ENCODE data around the gene RAB11A. TPM values are rescaled to one million over a fixed set of nuclear protein-coding genes. Genes with fewer than 3 reads are reported as not detected.

The RAB11A gene
- total RNA-seq, 3 donors from 2014 or later: 108 to 156 (median 147) TPM

DNA sequence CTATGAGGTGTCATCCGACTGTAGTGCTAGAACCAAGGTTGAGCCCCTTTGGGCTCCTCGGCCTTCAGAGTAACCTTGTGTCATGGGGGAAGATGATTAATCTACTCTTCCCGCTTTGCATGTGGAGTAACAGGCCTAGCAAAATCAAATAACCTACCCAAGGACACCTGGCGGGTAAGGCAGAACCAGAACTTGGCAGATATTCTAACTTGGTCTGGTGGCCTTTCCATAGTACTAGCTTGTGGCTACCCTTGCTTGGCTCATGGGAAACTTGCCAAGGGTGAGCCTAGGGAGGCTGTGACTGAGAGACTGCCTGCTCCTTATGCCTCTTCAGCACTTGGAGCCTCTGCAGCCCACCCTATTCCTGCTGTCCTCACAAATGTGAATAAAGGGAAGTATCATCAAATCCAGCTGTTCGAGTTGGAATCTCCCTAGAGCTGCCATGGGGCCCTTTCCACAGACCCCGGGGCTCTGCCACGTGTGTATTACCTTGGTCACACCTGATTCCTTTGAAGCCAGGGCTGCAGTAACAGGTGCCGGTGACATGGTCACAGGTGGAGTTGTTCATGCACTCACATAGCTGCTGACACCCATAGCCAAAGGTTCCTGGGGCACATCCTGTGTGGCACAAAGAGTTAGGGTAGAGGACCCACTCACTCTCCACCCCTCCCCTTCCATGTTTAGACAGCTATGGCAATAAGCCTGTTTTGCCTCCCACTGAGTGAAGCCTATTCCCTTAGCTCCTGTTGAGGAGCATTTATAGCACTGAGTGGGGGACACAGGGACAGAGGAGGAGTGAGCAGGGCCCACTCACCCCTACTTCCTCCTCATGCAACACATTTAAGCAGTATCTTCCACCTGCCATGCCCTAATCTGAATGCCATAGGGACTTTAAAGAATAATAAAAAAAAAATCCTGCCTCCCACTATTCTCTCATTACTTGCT, 46.0 kb downstream of the RAB11A start:
- Histone ChIP-seq H3K9me3 (no peaks in the 10 kb centered on the region), H3K4me1 (no peaks in the 10 kb centered on the region), H3K36me3 (no peaks in the 10 kb centered on the region), H3K27me3 (no peaks in the 10 kb centered on the region), H3K27ac (no peak overlapping the region), H3K4me3 (no peak overlapping the region)
- no peak for DNase-seq (ENCODE audit: low spot score in 2 of 2)
- TF ChIP-seq POLR2AphosphoS5 (IDR thresholded peaks at IDR 0.05) (no peak), POLR2A (IDR thresholded peaks at IDR 0.05) (no peak)
- TF ChIP-seq, protein P1, sequence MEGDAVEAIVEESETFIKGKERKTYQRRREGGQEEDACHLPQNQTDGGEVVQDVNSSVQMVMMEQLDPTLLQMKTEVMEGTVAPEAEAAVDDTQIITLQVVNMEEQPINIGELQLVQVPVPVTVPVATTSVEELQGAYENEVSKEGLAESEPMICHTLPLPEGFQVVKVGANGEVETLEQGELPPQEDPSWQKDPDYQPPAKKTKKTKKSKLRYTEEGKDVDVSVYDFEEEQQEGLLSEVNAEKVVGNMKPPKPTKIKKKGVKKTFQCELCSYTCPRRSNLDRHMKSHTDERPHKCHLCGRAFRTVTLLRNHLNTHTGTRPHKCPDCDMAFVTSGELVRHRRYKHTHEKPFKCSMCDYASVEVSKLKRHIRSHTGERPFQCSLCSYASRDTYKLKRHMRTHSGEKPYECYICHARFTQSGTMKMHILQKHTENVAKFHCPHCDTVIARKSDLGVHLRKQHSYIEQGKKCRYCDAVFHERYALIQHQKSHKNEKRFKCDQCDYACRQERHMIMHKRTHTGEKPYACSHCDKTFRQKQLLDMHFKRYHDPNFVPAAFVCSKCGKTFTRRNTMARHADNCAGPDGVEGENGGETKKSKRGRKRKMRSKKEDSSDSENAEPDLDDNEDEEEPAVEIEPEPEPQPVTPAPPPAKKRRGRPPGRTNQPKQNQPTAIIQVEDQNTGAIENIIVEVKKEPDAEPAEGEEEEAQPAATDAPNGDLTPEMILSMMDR (IDR thresholded peaks at IDR 0.05): no peak
- intact Hi-C loops (cut with DNase I; ENCODE audit: low total_unique reads): no loop called here

DNA sequence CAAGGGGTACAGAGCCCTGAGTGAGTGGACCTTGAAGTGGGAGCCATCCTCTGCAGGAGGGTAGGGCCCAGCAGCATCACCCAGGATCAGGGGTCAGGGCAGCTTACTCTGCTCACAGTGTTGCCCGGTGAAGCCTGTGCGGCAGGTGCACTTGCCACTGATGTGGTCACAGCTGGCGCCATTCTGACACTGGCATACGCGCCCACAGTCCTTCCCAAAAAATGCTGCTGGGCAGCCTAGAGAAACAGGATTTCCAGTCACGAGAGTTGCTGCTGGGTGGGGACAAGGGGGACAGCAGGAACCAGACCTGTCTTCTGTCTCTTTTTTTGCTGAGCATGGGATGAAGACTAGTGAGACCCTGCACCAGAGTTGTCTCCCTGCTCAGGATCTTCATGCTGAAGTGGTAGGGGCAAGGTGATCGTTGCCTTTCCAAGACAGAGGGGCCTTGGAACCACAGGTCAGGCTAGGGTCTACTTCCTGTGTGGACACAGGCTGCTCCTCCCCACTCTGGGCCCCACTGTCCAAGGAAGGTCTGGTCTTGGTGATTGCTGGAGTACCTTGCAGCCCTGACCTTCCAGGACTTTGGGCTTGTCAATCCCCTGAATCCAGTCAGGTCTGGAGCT, 46.9 kb downstream of the RAB11A start:
- TF ChIP-seq POLR2AphosphoS5 (IDR thresholded peaks at IDR 0.05): no peak
- TF ChIP-seq, protein P1 (IDR thresholded peaks at IDR 0.05): no peak
- no peak for TF ChIP-seq POLR2A (IDR thresholded peaks at IDR 0.05)
- Histone ChIP-seq H3K9me3 (no peaks in the 10 kb centered on the region), H3K4me3 (no peak overlapping the region), H3K36me3 (no peaks in the 10 kb centered on the region), H3K27me3 (no peaks in the 10 kb centered on the region), H3K27ac (no peak overlapping the region), H3K4me1 (no peaks in the 10 kb centered on the region)
- intact Hi-C loops (cut with DNase I; ENCODE audit: low total_unique reads): no loop called here
- DNase-seq (ENCODE audit: low spot score in 2 of 2): no peak

DNA sequence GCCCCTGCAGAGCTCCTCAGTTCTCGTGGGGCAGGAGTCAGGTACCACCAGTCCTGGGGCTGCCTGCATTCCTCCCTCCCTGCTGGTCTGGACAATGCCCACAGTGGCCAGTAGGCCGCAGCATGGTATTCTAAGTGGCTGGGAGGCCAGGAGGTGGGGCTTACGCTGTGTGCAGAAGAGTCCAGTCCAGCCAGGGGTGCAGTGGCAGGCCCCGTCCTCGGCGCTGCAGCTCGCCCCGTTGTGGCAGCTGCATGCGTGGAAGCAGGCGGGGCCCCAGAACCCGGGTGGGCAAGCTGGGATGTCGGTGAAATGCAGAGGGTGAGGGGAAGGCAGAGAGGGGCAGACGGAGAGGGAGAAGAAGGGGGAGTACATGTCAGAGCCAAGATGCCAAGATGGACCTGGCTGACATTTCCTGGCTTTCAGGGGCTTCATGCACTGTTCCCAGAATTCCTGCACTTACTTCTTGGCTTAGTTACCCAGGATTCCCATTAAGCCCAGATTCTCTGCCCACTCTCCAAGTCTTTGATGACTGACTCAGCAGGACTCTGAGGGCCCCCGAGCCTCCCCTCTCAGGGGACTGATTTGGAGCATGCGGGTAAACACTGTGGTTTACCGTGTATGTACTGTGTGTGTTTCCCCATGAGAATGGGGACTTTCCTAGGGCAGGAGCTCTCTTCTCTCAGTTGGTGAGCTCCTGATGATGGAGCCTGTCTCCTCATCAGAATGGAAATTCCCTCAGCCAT, 47.5 kb downstream of the RAB11A start:
- TF ChIP-seq, protein P1 (IDR thresholded peaks at IDR 0.05): peak in 2 of 3 donors; percentile 48 to 52
- TF ChIP-seq POLR2A (IDR thresholded peaks at IDR 0.05): no peak
- no peak for TF ChIP-seq POLR2AphosphoS5 (IDR thresholded peaks at IDR 0.05)
- no peaks in the 10 kb centered on the region for H3K27me3 ChIP-seq
- peak; percentile 30 to 57 for DNase-seq (ENCODE audit: low spot score in 2 of 2)
- intact Hi-C loops (cut with DNase I; ENCODE audit: low total_unique reads): no loop called here
- H3K4me1 ChIP-seq: no peaks in the 10 kb centered on the region
- H3K36me3 ChIP-seq: no peaks in the 10 kb centered on the region
- H3K27ac ChIP-seq: no peak overlapping the region
- H3K9me3 ChIP-seq: no peaks in the 10 kb centered on the region
- H3K4me3 ChIP-seq: no peak overlapping the region

DNA sequence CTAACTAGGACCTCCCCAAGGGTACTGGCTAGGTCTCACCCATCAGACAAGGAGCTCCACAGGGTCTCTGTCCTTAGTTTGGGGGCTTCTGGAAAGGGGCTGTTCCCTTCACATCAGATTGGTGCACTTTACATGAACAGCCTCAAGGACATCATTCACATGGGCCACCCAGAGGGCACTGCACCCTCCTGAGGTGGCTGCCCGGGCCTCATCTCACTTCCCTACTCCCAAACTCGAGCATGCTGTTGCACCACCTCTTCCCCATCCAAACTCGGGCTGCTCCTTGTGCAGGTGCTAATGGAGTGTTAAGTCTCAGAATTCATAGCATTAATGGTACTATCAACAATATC, 48.1 kb downstream of the RAB11A start:
- H3K9me3 ChIP-seq: no peaks in the 10 kb centered on the region
- no peaks in the 10 kb centered on the region for H3K4me1 ChIP-seq
- TF ChIP-seq POLR2AphosphoS5 (IDR thresholded peaks at IDR 0.05) (no peak), POLR2A (IDR thresholded peaks at IDR 0.05) (no peak)
- TF ChIP-seq, protein P1 (IDR thresholded peaks at IDR 0.05): no peak
- intact Hi-C loops (cut with DNase I; ENCODE audit: low total_unique reads): no loop called here
- no peak overlapping the region for H3K27ac ChIP-seq
- H3K4me3 ChIP-seq: no peak overlapping the region
- no peaks in the 10 kb centered on the region for H3K36me3 ChIP-seq
- no peaks in the 10 kb centered on the region for H3K27me3 ChIP-seq
- no peak for DNase-seq (ENCODE audit: low spot score in 2 of 2)
